Glutamatergic neuron (in vitro differentiated cells): ENCODE results near the gene COX7A2L. TPM values are rescaled to one million over a fixed set of nuclear protein-coding genes. Genes with fewer than 3 reads are reported as not detected.

ENCODE experiments used
- DNase-seq: peaks from one replicate; pipeline ENCODE4 v3.0.0; 2022
- H3K27ac Mint-ChIP-seq: one replicate; pipeline ENCODE4 v1.8.0; 2020; ENCODE audit warnings: mild to moderate bottlenecking, mixed read lengths, inconsistent platforms; ENCODE audit not compliant: unreplicated experiment
- H3K27me3 Mint-ChIP-seq: one replicate; pipeline ENCODE4 v1.8.0; 2020; ENCODE audit warnings: mild to moderate bottlenecking, moderate library complexity, mixed read lengths, inconsistent platforms; ENCODE audit not compliant: unreplicated experiment
- H3K36me3 Mint-ChIP-seq: one replicate; pipeline ENCODE4 v1.8.0; 2020; ENCODE audit warnings: mild to moderate bottlenecking, mixed read lengths, inconsistent platforms; ENCODE audit not compliant: unreplicated experiment
- H3K4me1 Mint-ChIP-seq: one replicate; pipeline ENCODE4 v1.8.0; 2020; ENCODE audit warnings: mild to moderate bottlenecking, low read depth, mixed read lengths, inconsistent platforms; ENCODE audit not compliant: unreplicated experiment
- H3K4me3 Mint-ChIP-seq: one replicate; pipeline ENCODE4 v1.8.0; 2020; ENCODE audit warnings: mild to moderate bottlenecking, mixed read lengths, inconsistent platforms; ENCODE audit not compliant: unreplicated experiment
- H3K9me3 Mint-ChIP-seq: one replicate; pipeline ENCODE4 v1.8.0; 2020; ENCODE audit warnings: mild to moderate bottlenecking, moderate library complexity, mixed read lengths, inconsistent platforms; ENCODE audit not compliant: unreplicated experiment
- total RNA-seq: library from RNA; stranded (reverse); fragmentation: NEBNext Ultra II Directional; extraction: Animal tissue kit (Norgen Biotek cat#: 25700); gene quantifications from one replicate; pipeline ENCODE4 v1.2.1, GENCODE V29; 2021; ENCODE audit not compliant: unreplicated experiment
- TF ChIP-seq, protein P1 (sequence below): fragments of 200-600 bp; sonication (generic); IDR thresholded peaks from one replicate; pipeline ENCODE4 v1.5.0; 2021; ENCODE audit not compliant: partially characterized antibody, unreplicated experiment

COX7A2L gene
- total RNA-seq, 1 donor from 2014 or later = 98.8 TPM

GRCh38 chr2:42340045-42340937, 20.7 kb downstream of the COX7A2L start:
- Mint-ChIP-seq H3K9me3 (peaks cover 5% of the 10 kb centered on the region), H3K36me3 (peaks cover 8% of the 10 kb centered on the region), H3K27ac (no peak overlapping the region), H3K27me3 (peaks cover 3% of the 10 kb centered on the region), H3K4me1 (peaks cover 15% of the 10 kb centered on the region), H3K4me3 (no peak overlapping the region)
- no peak for DNase-seq
- TF ChIP-seq, protein P1, sequence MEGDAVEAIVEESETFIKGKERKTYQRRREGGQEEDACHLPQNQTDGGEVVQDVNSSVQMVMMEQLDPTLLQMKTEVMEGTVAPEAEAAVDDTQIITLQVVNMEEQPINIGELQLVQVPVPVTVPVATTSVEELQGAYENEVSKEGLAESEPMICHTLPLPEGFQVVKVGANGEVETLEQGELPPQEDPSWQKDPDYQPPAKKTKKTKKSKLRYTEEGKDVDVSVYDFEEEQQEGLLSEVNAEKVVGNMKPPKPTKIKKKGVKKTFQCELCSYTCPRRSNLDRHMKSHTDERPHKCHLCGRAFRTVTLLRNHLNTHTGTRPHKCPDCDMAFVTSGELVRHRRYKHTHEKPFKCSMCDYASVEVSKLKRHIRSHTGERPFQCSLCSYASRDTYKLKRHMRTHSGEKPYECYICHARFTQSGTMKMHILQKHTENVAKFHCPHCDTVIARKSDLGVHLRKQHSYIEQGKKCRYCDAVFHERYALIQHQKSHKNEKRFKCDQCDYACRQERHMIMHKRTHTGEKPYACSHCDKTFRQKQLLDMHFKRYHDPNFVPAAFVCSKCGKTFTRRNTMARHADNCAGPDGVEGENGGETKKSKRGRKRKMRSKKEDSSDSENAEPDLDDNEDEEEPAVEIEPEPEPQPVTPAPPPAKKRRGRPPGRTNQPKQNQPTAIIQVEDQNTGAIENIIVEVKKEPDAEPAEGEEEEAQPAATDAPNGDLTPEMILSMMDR = no peak

- no peak overlapping the region for H3K4me3 Mint-ChIP-seq
- TF ChIP-seq, protein P1 = peak; percentile 34
- H3K27ac Mint-ChIP-seq = no peak overlapping the region
- peaks cover 5% of the 10 kb centered on the region for H3K9me3 Mint-ChIP-seq
- H3K4me1 Mint-ChIP-seq = peaks cover 15% of the 10 kb centered on the region
- H3K27me3 Mint-ChIP-seq = peaks cover 3% of the 10 kb centered on the region
- peaks cover 8% of the 10 kb centered on the region for H3K36me3 Mint-ChIP-seq
- DNase-seq = peak; percentile 48
Observed at GRCh38 chr2:42339191-42339912, 21.7 kb downstream of the COX7A2L start.

- Mint-ChIP-seq H3K27ac (no peak overlapping the region), H3K36me3 (peaks cover 8% of the 10 kb centered on the region)
Observed at GRCh38 chr2:42338567-42339190, 22.3 kb downstream of the COX7A2L start.

GRCh38 chr2:42337846-42338566, 23.0 kb downstream of the COX7A2L start:
- H3K9me3 Mint-ChIP-seq = peaks cover 5% of the 10 kb centered on the region
- H3K27ac Mint-ChIP-seq = no peak overlapping the region
- H3K27me3 Mint-ChIP-seq = peaks cover 3% of the 10 kb centered on the region
- TF ChIP-seq, protein P1 = no peak
- H3K4me3 Mint-ChIP-seq = no peak overlapping the region
- no peak for DNase-seq
- H3K4me1 Mint-ChIP-seq = peaks cover 14% of the 10 kb centered on the region
- H3K36me3 Mint-ChIP-seq = peaks cover 8% of the 10 kb centered on the region

More at GRCh38 chr2:42338567-42339190, 22.3 kb downstream of the COX7A2L start:
- no peak for DNase-seq
- Mint-ChIP-seq H3K27me3 (peaks cover 3% of the 10 kb centered on the region), H3K9me3 (peaks cover 5% of the 10 kb centered on the region), H3K4me1 (peaks cover 15% of the 10 kb centered on the region), H3K4me3 (no peak overlapping the region)
- TF ChIP-seq, protein P1 = no peak
